GM21526 (cell line): ENCODE data around the gene C16orf96.
"Not testable (repeated sequence)": the region's sequence is repeated elsewhere in the genome, so short reads cannot be mapped to it uniquely, and the experiment has no call there.

Experiments used
- ATAC-seq: cut with Tn5 transposase; IDR thresholded peaks from one replicate; pipeline ENCODE4 v1.9.1; 2021; ENCODE audit warnings: moderate library complexity; ENCODE audit not compliant: unreplicated experiment, low FRiP score

Gene C16orf96

DNA sequence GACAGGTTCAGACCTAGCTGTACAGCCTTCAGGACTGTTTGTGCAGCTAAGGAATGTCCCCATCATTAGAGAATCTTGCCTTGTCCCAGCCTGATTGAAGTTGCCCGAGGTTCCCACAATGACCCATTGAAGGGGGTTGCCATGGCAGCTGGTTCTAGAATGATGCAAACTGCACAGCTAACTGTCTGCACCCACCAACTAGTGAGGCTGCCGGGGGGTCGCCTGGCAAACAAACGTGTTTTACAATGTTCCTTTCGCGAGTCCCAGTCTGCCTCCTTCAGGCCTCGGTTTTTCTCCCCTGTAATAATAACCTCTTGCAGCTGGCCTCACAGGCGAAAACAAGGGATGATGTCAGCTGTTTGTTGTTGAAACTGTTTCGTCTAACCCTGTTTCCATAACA, 5.5 kb downstream of the C16orf96 start:
- no peak for ATAC-seq

DNA sequence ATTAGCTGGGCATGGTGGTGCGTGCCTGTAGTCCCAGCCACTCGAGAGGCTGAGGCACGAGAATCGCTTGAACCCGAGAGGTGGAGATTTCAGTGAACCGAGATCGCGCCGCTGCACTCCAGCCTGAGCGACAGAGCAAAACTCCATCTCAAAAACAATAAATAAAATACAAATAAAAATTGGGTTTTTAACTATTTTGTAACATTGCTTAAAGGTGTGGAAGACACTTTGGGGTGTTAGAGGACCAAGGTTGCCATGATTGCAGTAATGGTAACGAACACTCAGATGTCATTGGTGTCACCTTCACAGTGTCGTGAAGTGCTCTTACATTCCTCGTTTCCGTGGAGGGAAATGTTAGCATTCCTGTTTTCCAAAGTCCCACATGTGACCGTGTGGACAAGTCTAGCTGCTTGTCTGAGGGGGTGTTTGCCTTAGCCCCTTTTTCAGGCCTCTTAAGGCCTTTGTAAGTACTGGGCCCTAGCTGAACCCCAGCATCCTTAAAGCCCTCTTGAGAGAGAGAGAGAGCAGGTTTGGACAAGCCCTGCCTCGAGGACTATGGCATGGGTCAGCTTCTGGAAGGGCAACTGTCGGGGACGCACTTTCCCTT, 8.6 kb downstream of the C16orf96 start:
- no peak for ATAC-seq

DNA sequence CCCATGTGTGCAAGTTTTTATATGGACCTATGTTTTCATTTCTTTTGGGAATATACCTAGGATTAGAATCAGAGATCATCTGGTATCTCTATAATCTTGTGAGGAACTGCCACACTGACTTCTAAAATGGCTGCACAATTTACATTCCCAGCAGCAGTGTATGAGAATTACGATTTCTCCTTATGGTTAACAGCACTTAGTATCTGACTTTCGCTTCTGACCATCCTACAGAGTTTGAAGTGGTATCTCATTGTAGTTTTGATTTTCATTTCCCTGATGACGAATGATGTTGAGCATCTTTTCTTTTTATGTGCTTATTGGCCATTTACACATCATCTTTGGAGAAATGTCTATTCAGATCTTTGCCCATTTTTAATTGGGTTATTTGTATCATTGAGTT, 10.0 kb downstream of the C16orf96 start:
- ATAC-seq: no peak

DNA sequence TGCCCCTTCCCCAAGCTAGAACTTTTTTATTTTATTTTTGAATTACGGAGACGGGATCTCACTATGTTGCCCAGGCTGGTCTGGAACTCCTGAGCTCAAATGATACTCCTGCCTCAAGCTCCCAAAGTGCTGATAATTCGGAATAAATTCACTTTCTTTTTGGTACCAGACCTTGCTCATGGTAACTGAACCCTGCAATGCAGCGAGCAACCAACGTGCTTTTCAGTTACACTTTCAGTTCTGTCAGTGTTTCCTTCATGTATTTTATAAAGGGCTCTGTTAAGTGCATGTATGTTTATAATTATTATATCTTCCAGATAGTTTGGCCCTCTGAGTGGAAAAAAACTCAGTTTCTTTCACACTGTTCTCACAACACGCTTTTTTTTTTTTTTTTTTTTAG, 13.9 kb downstream of the C16orf96 start:
- ATAC-seq: no peak

DNA sequence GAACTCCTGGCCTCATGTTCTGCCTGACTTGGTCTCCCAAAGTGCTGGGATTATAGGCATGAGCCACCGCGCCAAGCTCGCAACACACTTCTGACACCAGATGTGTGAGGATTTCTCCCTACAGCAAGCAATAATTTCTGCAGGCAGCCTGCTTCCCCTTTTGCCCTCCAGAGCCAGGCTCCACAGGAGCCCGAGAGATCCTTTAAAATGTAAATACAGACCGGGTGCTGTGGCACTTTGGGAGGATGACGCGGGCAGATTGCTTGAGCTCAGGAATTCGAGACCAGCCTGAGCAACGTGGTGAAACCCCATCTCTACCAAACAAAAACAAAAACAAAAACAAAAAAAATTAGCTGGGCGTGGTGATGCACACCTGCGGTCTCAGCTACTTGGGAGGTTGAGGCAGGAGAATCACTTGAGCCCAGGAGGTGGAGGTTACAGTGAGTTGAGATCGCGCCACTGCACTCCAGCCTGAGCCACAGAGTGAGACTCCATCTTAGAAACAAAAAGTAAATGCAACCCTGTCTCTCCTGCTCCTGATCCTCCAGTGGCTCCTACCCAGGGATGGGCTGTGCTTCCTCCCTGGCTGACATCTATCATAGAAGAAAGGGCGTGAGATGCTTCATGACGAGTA, 14.7 kb downstream of the C16orf96 start:
- ATAC-seq: no peak

DNA sequence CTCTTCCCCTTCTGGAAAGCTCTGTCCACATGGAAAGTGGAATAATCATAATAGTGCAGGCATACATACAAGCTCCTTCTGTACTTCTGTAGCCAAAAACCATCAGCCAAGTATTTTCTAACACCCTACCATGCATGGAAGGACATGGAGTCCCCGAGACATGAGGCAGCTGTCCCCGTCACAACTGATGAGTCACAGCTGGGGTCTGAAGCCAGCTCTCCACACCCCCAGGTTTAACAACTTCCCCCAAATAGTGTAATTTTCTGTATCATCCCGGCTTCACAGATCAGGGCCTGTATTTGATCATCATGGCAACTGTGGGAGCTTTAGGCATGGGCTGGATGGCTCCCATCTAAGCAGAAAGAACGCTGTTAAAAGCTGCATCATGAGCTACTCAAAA, 16.6 kb downstream of the C16orf96 start:
- ATAC-seq: no peak

DNA sequence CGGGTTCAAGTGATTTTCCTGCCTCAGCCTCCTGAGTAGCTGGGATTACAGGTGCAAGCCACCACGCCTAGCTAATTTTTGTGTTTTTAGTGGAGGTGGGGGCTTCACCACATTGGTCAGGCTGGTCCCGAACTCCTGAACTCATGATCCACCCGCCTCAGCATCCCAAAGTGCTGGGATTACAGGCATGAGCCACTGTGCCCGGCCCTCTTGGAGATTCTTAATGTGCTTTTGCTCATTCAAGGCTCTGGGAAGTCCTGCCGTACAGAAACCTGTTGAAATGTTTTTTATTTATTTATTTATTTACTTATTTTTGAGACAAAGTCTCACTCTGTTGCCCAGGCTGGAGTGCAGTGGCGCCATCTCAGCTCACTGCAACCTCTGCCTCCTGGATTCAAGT, 17.8 kb downstream of the C16orf96 start:
- not testable (repeated sequence) for ATAC-seq

DNA sequence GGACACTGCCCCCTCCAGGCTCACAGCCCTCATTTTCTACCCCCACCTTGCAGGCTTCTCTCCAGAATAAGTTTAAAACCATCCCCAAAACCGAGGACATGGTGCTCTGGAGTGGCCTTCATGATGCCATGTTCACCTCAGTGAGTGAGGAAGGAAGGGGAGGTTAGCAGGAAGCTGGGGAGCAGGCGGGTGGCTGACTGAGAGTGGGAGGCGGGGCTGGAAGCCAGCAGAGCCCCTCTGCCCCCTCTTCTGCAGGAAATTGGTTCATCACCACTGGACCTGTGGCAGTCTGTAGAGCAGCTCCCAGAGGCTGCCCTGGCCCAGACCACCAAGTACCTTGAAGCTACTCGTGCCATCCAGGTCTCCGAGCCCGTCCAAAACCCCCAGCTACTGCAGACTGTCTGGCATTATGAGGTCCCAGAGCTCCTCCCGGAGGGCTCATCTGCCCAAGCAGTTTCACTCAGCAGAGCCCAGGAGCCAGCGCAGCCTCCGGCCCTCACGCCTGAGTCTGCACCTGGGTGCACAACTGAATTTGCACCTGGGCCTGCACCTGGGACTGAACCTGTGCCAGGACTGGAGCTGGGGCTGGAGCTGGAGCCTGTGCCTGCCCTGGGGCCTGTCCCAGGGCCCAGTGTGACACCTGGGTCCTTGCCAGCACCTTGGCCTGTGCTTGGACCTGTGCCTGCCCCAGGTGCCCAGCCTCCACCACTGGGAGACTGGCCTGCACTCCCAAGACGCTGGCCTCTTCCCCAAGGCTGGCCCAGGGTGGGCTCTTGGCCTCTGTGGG, 19.0 kb downstream of the C16orf96 start:
- no peak for ATAC-seq

DNA sequence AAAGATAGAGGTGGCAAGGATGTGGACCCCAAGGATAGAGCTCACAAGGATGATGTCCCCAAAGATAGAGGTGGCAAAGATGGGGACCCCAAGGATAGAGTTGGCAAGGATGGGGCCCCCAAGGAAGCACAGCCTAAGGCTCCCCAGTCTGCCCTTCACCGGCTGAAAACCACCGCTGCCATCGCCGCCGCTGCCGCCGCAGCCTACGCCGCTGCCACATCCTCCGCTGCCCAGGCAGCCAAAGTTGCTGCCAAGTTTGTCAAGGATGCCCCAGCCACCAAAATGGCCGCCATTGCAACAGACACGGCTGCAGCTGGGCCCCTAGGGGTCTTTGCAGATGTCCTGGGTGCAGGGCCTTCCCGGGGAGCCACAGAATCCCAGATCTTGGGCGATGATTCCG, 19.9 kb downstream of the C16orf96 start:
- no peak for ATAC-seq

DNA sequence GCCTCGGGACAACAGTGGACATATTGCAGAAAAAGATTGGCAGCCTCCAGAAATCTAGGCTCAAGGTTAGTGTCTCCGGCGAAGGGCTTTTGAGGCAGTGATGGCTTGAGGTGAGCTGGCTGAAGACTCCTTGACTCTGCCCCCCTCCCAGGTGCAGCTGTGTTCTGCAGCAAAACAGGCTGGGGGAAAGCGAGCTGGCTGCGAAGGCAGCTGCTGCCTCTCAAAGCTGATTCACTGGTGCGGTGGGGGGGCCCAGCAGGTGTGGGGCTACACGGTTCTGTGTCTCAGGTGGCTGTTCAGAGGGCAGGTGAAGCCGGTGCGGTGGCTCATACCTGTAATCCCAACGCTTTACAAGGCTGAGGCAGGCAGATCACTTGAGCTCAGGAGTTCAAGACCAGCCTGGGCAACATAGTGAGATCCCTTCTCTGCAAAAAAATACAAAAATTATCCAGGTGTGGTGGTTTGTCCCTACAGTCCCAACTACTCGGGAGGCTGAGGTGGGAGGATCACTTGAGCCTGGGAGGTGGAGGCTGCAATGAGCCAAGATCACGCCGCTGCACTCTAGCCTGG, 22.9 kb downstream of the C16orf96 start:
- ATAC-seq: no peak

DNA sequence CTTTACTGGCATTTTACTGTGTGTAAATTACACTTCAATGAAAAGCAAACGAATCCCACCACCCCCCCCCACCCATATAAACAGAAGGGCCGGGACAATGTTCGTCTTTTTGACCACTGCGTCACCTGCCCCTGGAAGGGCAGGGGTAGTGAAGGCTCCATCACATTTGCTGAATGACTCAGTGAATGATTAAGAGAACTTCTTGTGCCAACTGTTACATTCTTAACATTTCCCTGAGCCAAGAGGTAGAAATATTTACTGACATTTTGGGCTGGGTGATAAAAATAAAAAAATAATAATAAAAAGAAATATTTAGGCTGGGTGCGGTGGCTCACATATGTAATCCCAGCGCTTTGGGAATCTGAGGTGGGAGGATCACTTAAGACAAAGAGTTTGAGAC, 24.1 kb downstream of the C16orf96 start:
- ATAC-seq: no peak

DNA sequence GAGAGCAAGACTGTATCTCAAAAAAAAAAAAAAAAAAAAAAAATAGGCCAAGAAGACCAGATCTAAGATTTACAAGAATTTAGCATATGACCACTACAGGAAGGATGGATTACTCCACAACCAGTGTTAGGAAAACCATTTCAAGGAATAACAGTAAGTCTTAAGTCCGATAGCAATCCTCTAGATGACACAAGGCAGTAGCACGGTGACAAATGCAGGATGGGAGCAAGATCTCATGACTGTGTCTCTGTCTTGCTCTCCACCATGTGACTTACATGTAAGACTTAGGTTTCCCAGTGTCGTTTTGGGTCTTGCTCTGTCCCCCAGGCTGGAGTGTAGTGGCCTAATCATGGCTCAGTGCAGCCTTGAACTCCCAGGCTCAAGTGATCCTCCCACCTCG, 27.8 kb downstream of the C16orf96 start:
- ATAC-seq: no peak

DNA sequence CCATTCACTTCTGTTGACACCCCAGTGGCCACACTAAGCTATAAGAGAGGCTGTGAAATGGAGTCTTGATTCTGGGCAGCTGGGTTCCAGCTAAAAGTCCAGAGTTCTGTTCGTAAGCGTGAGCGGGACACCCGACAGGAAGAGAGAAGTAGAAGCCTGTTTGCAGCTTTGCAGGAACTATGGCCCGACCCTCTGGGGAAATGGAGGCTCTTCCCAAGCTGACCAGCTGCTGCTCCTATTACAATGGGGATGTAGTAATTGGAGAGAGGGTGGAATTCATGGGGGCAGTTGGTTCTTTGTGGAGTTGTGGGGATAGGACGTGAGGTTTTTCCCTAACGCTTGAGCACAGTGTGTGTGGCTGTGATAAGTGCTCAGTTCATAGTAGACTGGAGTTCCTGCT, 30.2 kb downstream of the C16orf96 start:
- no peak for ATAC-seq

DNA sequence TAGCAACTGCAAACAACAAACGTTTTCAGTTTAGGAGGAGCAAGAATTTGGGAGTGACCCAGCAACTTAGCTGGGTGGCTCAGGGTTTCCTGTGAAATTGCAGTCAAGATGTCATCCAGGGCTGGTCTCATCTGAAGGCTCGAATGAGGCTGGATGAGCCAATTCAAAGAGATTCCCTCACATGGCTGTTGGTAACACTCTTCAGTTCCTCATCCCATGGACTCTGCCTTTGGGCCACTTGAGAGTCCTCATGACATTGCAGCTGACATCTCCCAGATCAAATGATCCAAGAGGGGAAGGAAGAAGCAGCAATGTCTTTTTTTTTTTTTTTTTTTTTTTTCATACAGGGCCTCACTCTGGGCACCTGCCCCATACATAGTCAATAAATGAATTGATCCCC, 32.2 kb downstream of the C16orf96 start:
- no peak for ATAC-seq

DNA sequence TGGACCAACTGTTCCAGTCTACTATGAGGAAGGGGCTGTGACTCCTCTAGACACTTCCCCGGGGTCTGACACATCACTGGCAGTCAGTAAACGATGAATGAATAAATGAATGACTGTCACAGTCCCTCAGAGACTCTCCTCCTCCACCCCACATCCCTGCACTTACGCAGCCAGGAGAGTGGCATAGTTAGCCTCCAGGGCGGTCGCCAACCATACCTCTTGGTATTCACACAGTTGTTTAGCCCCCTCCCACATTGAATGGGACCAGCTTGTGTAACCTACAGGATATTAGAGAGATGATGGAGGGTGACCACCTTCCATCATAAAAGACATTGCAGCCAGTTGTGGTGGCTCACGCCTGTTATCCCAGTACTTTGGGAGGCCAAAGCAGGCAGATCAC, 32.8 kb downstream of the C16orf96 start:
- no peak for ATAC-seq

DNA sequence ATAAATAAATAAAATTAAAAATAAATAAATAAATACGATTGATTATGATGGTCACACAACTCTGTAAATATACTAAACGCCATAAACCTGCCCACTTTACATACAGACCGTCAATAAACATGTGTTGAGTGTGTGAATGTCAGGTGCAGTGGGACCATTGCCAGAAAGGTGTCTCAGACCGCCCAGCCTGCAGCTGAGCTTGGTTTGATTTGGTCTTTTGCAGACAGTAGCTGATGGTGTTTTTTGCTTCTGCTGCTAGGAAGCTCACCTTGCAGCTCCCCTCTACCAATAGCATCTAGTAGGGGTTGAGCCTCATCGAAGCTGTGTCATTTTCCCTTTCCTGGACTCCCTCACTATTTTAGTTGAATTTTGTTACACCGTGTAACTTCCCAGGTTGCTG, 35.1 kb downstream of the C16orf96 start:
- ATAC-seq: no peak

DNA sequence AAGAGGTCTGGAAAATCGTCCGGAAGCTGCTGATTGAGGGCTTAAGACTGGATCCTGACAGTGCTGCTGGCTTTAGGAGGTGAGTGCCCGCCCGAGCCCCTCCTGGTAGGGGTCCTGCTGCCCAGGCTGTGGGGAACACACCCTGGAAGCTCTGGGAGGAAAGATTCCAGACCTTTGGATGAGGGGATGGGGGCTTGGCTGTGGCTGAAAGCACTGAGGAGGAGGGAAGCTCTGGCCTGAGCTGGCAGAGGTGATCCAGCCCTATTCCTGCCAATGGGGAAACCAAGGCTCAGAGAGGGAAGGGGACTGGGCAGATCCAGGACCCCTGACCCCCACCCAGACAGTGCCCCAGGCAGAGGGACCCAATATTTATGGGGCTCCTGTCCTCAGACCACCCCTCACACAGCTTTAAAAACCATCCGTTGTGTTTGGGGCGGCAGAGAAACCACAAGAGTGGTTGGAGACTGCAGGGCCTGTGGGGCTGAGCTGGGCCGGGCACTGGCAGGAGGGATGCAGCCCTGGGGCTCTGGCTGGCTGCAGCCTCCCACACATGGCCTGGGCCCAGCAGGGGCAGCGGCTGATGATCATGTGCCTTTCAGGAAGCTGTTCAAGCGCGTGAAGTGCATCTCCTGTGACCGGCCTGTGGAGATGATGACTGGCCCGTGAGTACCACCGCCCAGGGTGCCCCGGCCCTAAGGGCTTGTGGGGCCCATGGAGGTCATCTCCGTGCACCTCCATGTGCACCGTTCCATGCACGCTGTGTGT, 35.7 kb downstream of the C16orf96 start:
- no peak for ATAC-seq

DNA sequence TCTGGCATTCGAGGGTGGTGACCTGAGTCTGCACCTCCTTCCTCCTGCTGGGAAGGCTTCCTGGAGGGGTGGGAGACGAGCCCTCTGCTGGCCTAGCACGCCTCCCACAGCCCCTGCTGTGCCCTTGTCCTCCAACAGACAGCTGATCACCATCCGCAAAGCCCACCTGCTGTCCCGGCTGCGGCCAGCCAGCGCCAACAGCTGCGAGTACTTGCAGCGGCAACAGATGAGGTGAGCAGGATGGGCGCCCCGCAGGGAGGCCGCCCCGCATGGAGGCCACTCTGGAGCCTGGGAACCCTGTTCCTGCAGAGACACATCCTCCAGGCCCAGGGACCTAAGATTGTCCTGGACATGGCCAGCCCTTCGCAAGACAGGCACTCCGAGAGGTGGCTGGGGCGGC, 36.9 kb downstream of the C16orf96 start:
- ATAC-seq: no peak

DNA sequence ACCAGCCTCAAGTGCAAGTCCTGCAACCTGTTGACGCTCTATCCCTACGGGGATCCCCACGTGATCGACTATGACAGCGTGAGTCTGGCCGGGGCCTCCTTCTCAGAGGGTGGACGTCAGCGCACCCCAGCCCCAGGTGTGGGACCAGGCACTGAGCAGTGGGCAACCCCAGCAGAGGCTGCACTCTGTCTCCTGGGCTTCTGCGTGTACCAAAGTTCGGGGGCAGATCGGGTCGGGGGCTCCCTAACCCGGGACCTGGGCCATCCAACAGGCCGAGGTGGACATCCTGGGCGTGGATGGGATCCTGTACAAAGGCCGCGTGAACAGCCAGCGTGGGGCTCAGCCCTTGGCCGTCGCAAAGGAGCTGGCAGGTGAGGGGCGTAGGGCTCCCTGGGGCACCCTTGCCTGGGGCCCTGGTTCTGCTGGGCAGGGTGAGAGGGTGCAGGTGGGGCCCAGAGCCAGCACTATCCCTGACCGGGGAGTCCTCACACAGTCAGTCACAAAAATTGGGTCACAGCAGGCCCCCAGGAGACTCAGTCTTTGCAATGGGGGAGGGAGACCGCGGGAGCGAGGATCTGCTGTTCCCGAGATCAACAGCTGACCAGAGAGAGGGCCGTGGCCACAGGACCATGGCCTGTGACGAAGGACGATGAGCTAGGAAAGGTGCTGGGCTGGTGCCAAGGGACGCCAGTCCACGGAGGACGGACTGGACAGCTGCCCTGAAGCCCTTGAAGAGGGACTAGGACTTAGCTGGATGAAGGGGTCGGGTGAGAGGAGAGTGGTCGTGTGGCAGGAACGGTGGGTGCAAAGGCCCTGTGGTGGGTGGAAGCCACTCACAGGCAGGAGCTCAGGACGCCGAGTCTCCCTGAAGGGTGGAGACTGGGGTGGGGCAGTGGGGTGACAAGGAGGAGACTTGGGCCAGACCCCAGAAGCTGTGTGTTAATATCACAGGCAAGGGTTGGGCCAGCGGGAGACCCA, 38.6 kb downstream of the C16orf96 start:
- ATAC-seq: no peak

DNA sequence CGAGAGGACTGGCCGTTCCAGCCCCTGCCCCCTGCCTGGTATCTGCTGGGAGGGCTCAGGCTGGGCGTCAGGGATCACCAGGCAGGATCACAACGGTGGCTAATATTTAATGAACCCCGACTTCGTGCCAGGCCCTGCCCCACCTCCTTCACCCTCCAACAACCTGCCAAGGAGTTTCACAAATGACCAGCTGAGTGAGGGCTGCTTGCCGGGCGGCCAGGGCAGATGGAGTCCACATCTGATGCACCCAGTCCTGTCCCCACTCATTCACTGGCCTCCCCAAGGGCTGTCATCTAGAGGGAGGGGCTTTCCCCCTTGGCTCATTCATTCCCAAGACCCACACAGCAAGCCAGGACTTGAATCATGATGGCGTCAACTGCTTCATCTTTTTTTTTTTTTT, 41.0 kb downstream of the C16orf96 start:
- ATAC-seq: no peak
